SKM-1 treated with dmso at 0.1 percent for 144 hours (cell line): ENCODE results near the gene SMIM15.
"Not testable (repeated sequence)": the region's sequence is repeated elsewhere in the genome, so short reads cannot be mapped to it uniquely, and the experiment has no call there.

ENCODE experiments used
- DNase-seq: peaks from one replicate; lab custom pipeline; 2025; ENCODE audit not compliant: unreplicated experiment; lab: John Stamatoyannopoulos, UW

The SMIM15 gene

GRCh38 chr5:61162010-61162831 lies at the start of gene SMIM15:
SMIM15 (minus strand) TSS chr5:61162468; CDS start chr5:61160171, 2,297 bp downstream.
- DNase-seq: peak; percentile 90

- no peak for DNase-seq
Observed at GRCh38 chr5:61207884-61208283, 45.6 kb upstream of the SMIM15 start.

GRCh38 chr5:61205013-61205412 lies 42.7 kb upstream of the SMIM15 start:
- DNase-seq: no peak

GRCh38 chr5:61202213-61202612 lies 39.9 kb upstream of the SMIM15 start:
- no peak for DNase-seq

- DNase-seq: no peak
Observed at GRCh38 chr5:61200582-61201155, 38.4 kb upstream of the SMIM15 start.

- DNase-seq: no peak
Observed at GRCh38 chr5:61198606-61199005, 36.3 kb upstream of the SMIM15 start.

GRCh38 chr5:61187826-61188225 lies 25.6 kb upstream of the SMIM15 start:
- DNase-seq: not testable (repeated sequence)

- DNase-seq: not testable (repeated sequence)
Observed at GRCh38 chr5:61187352-61187751, 25.1 kb upstream of the SMIM15 start.

- DNase-seq: no peak
Observed at GRCh38 chr5:61186634-61187033, 24.4 kb upstream of the SMIM15 start.

GRCh38 chr5:61184708-61185107 lies 22.4 kb upstream of the SMIM15 start:
- no peak for DNase-seq

- DNase-seq: no peak
Observed at GRCh38 chr5:61183538-61183937, 21.3 kb upstream of the SMIM15 start.

- no peak for DNase-seq
Observed at GRCh38 chr5:61182449-61182848, 20.2 kb upstream of the SMIM15 start.

GRCh38 chr5:61180886-61181285 lies 18.6 kb upstream of the SMIM15 start:
- no peak for DNase-seq

GRCh38 chr5:61178702-61179101 lies 16.4 kb upstream of the SMIM15 start:
- DNase-seq: no peak

- DNase-seq: no peak
Observed at GRCh38 chr5:61177716-61178115, 15.4 kb upstream of the SMIM15 start.

GRCh38 chr5:61177070-61177469 lies 14.8 kb upstream of the SMIM15 start:
- DNase-seq: no peak

- no peak for DNase-seq
Observed at GRCh38 chr5:61176631-61177030, 14.4 kb upstream of the SMIM15 start.

- no peak for DNase-seq
Observed at GRCh38 chr5:61171479-61171878, 9.2 kb upstream of the SMIM15 start.

GRCh38 chr5:61168951-61169350 lies 6.7 kb upstream of the SMIM15 start:
- DNase-seq: no peak

- no peak for DNase-seq
Observed at GRCh38 chr5:61167382-61167781, 5.1 kb upstream of the SMIM15 start.

GRCh38 chr5:61163905-61164304 lies 1.6 kb upstream of the SMIM15 start:
- DNase-seq: no peak

- no peak for DNase-seq
Observed at GRCh38 chr5:61162832-61163567, 732 bp upstream of the SMIM15 start.
